Endothelial cell of umbilical vein (primary cell): Measurements from ENCODE around the gene ZNF22. TPM values are rescaled to one million over a fixed set of nuclear protein-coding genes. Genes with fewer than 3 reads are reported as not detected.

ENCODE experiments used
- BruUV-seq: library from RNA; stranded (reverse); fragments of 400-500 nt; replicated peaks from 2 replicates; lab custom pipeline; 2021; lab: Mats Ljungman, UMichigan
- CTCF ChIA-PET: fragments of 300-600, 350-600 bp; sonication (Branson Sonifier 250); formaldehyde crosslinking; loops from one replicate; lab custom pipeline; 2021; ENCODE audit warnings: antibody characterized with exemption, inconsistent platforms; lab: Charles Lee
- POLR2A ChIA-PET: fragments of 300-600, 350-600 bp; sonication (Branson Sonifier 250); formaldehyde crosslinking; loops from one replicate; lab custom pipeline; 2021; ENCODE audit warnings: antibody characterized with exemption, inconsistent platforms; lab: Charles Lee
- DNase-seq: peaks from one replicate; pipeline ENCODE4 v3.0.0-alpha.2; 2011; ENCODE audit warnings: low read depth, low spot score
- FAIRE-seq: peaks from 2 replicates; lab custom pipeline; 2011; peaks lifted over from hg19 to GRCh38; lab: Jason Lieb, UNC
- H2AFZ ChIP-seq: 2 replicates; pipeline ENCODE4 v1.6.0; 2012; ENCODE audit warnings: low read depth, low read length, control low read depth, inconsistent platforms
- H3K27ac ChIP-seq: 2 replicates; pipeline ENCODE4 v1.5.1; 2011; ENCODE audit warnings: low read depth, mild to moderate bottlenecking, control low read depth, low read length, moderate library complexity; ENCODE audit not compliant: insufficient read depth
- H3K27me3 ChIP-seq, 2 experiments: 2 replicates each; pipeline versions ENCODE4 v1.6.0 to v1.6.1; 2011; ENCODE audit warnings: low read length in 2 of 2, mixed read lengths in 1 of 2; ENCODE audit not compliant: control insufficient read depth in 2 of 2, insufficient read depth in 2 of 2
- H3K36me3 ChIP-seq, 2 experiments: 2 replicates in 1 of 2; 3 replicates in 1 of 2; pipeline ENCODE4 v1.5.1; 2011; ENCODE audit warnings: low read length in 2 of 2, mild to moderate bottlenecking in 1 of 2, moderate library complexity in 1 of 2; ENCODE audit not compliant: control insufficient read depth in 2 of 2, insufficient read depth in 2 of 2; ENCODE audit errors: extremely low read depth in 1 of 2
- H3K4me1 ChIP-seq: 3 replicates; pipeline ENCODE4 v1.5.1; 2011; ENCODE audit warnings: mild to moderate bottlenecking, low read length; ENCODE audit not compliant: control insufficient read depth, insufficient read depth; ENCODE audit errors: extremely low read depth
- H3K4me2 ChIP-seq: 2 replicates; pipeline ENCODE4 v1.6.1; 2011; ENCODE audit warnings: low read length, control low read depth, mixed read lengths; ENCODE audit not compliant: insufficient read depth
- H3K4me3 ChIP-seq, 3 experiments: fragments of 200-600 bp in 1 of 3; sonication (generic), shearing (Covaris generic) in 1 of 3; replicated peaks in 1 of 3; 2 replicates each; pipeline ENCODE4 v1.5.1; 2011 to 2016; ENCODE audit warnings: control low read depth in 3 of 3, low read length in 3 of 3, mild to moderate bottlenecking in 2 of 3, inconsistent platforms in 1 of 3, low read depth in 1 of 3, moderate library complexity in 1 of 3; ENCODE audit not compliant: insufficient read depth in 1 of 3
- H3K79me2 ChIP-seq: 2 replicates; pipeline ENCODE4 v1.6.0; 2012; ENCODE audit warnings: low read length, inconsistent platforms; ENCODE audit not compliant: control insufficient read depth, insufficient read depth
- H3K9ac ChIP-seq: replicated peaks from 2 replicates; pipeline ENCODE3; 2011; ENCODE audit warnings: low read length, control low read depth; ENCODE audit not compliant: insufficient read depth; ENCODE audit errors: extremely low read depth
- H3K9me1 ChIP-seq: replicated peaks from 3 replicates; pipeline ENCODE4 v1.6.0; 2011; ENCODE audit warnings: mild to moderate bottlenecking, low read length; ENCODE audit not compliant: control insufficient read depth, insufficient read depth; ENCODE audit errors: extremely low read depth
- H3K9me3 ChIP-seq: replicated peaks from 2 replicates; pipeline ENCODE4 v1.5.1; 2012; ENCODE audit warnings: low read length, inconsistent platforms; ENCODE audit not compliant: control insufficient read depth, insufficient read depth
- H4K20me1 ChIP-seq: replicated peaks from 2 replicates; pipeline ENCODE3; 2011; ENCODE audit warnings: mild to moderate bottlenecking, low read length; ENCODE audit not compliant: control insufficient read depth, insufficient read depth; ENCODE audit errors: extremely low read depth
- EZH2 ChIP-seq: IDR thresholded peaks from 2 replicates; pipeline ENCODE4 v1.6.1; 2012; ENCODE audit warnings: borderline replicate concordance, low read depth, mild to moderate bottlenecking, moderate library complexity, low read length, inconsistent platforms; ENCODE audit not compliant: severe bottlenecking
- FOS ChIP-seq: IDR thresholded peaks from 2 replicates; pipeline ENCODE4 v1.6.1; 2011; ENCODE audit warnings: mild to moderate bottlenecking, low read length, moderate library complexity, borderline replicate concordance; ENCODE audit not compliant: insufficient read depth
- GATA2 ChIP-seq: IDR thresholded peaks from 2 replicates; pipeline ENCODE4 v1.7.0; 2011; ENCODE audit warnings: low read depth, mild to moderate bottlenecking, moderate library complexity, mixed read lengths, low read length; ENCODE audit not compliant: insufficient read length, insufficient read depth
- JUN ChIP-seq: IDR thresholded peaks from 2 replicates; pipeline ENCODE4 v1.6.1; 2011; ENCODE audit warnings: borderline replicate concordance, low read depth; ENCODE audit not compliant: insufficient read length, insufficient read depth
- MYC ChIP-seq: IDR thresholded peaks from one replicate; pipeline ENCODE4 v1.6.1; 2011; ENCODE audit warnings: mild to moderate bottlenecking, low read depth, low read length
- POLR2A ChIP-seq: IDR thresholded peaks from 2 replicates; pipeline ENCODE4 v1.6.1; 2012; ENCODE audit warnings: low read depth, mild to moderate bottlenecking, control low read depth, low read length
- POLR2AphosphoS5 ChIP-seq: IDR thresholded peaks from 2 replicates; pipeline ENCODE4 v1.6.1; 2012; ENCODE audit warnings: low read depth, mild to moderate bottlenecking, control low read depth, low read length, moderate library complexity; ENCODE audit not compliant: insufficient read depth
- dilution Hi-C: fragments of 300-500 bp; cut with MboI; formaldehyde crosslinking; loops from one replicate; pipeline ENCODE4 v1.15.0; 2019; ENCODE audit warnings: low sequenced_read_pairs; ENCODE audit not compliant: extremely low pct_ligation_motif_present
- intact Hi-C: fragments of 100-400 bp; cut with micrococcal nuclease; formaldehyde crosslinking; loops from one replicate; pipeline ENCODE4 v1.10.0; 2022
- polyA plus RNA-seq, 4 experiments: library from polyadenylated mRNA; depleted of rRNA in 3 of 4; stranded (reverse) in 3 of 4; unstranded in 1 of 4; fragments of >200 nt; gene quantifications; 2 replicates each; pipeline versions ENCODE4 v1.2.1 to v1.2.3, GENCODE V29; 2011 to 2012; ENCODE audit warnings: missing spikeins in 1 of 4
- total RNA-seq: library from RNA; stranded (reverse); gene quantifications from 2 replicates; pipeline ENCODE4 v1.2.3, GENCODE V29; 2021
- TF ChIP-seq, protein P1 (sequence below): IDR thresholded peaks from 2 replicates; pipeline ENCODE4 v1.6.1; 2011; ENCODE audit not compliant: insufficient read depth, insufficient read length
- TF ChIP-seq, protein P2 (sequence below), 2 donors: IDR thresholded peaks; 1 replicate in 1 of 2; 2 replicates in 1 of 2; pipeline ENCODE4 v1.5.1; 2011; ENCODE audit warnings: low read length in 2 of 2, mild to moderate bottlenecking in 2 of 2, moderate library complexity in 2 of 2, control low read depth in 1 of 2, inconsistent platforms in 1 of 2, low read depth in 1 of 2; ENCODE audit not compliant: insufficient read depth in 1 of 2; ENCODE audit errors: extremely low read depth in 1 of 2

The ZNF22 gene
- total and polyA plus RNA-seq, 2 donors (not counting 3 experiments of a cell fraction or from before 2014, with no cell fraction given) = 21.0 to 48.7 TPM

DNA sequence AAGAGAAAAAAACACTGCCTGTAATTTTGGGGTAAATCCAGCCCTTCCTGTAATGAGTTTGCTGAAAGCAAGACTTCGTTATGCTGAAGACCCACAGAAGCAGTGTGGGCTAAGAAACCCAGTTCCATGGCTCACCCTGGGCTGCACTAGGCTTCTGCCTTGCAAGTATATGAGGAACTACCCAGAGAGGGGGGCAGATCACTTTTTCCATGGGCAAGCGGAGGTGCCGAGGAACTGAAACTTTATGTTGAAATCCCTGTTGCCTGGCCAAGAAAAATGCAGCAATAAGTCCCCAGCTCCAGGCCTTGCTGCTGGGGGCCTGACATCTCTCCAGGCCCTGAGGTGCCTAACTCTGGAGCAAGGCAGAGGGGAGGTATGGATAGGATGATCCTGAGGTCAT, 32.6 kb upstream of the ZNF22 start:
- no peak overlapping the region for H3K4me2 ChIP-seq
- CTCF ChIA-PET = interaction anchor here (1.1 to 2.1 kb wide), 4 partner anchors 8 to 35 kb away, joined by 3 to 9 read pairs (median 4); no protein-coding TSS in a partner anchor
- no peak overlapping the region for H3K9ac ChIP-seq
- BruUV-seq = no TSS peak
- H3K27ac ChIP-seq = no peak overlapping the region
- no peaks in the 10 kb centered on the region for H3K27me3 ChIP-seq
- DNase-seq = no peak
- H3K9me3 ChIP-seq = no peaks in the 10 kb centered on the region
- no peaks in the 10 kb centered on the region for H3K79me2 ChIP-seq
- dilution Hi-C loops (no loop called here), intact Hi-C loops (no loop called here)
- FAIRE-seq = no peak
- no peaks in the 10 kb centered on the region for H4K20me1 ChIP-seq
- no peaks in the 10 kb centered on the region for H3K4me1 ChIP-seq
- TF ChIP-seq EZH2 (no peak), FOS (no peak), POLR2A (no peak), POLR2AphosphoS5 (no peak), MYC (no peak), JUN (no peak), GATA2 (no peak)
- TF ChIP-seq, protein P1, sequence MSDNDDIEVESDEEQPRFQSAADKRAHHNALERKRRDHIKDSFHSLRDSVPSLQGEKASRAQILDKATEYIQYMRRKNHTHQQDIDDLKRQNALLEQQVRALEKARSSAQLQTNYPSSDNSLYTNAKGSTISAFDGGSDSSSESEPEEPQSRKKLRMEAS = no peak
- TF ChIP-seq, protein P2, sequence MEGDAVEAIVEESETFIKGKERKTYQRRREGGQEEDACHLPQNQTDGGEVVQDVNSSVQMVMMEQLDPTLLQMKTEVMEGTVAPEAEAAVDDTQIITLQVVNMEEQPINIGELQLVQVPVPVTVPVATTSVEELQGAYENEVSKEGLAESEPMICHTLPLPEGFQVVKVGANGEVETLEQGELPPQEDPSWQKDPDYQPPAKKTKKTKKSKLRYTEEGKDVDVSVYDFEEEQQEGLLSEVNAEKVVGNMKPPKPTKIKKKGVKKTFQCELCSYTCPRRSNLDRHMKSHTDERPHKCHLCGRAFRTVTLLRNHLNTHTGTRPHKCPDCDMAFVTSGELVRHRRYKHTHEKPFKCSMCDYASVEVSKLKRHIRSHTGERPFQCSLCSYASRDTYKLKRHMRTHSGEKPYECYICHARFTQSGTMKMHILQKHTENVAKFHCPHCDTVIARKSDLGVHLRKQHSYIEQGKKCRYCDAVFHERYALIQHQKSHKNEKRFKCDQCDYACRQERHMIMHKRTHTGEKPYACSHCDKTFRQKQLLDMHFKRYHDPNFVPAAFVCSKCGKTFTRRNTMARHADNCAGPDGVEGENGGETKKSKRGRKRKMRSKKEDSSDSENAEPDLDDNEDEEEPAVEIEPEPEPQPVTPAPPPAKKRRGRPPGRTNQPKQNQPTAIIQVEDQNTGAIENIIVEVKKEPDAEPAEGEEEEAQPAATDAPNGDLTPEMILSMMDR (IDR thresholded peaks at IDR 0.05; ENCODE audit: extremely low read depth in 1 of 2, insufficient read depth in 1 of 2, low read depth in 1 of 2, low read length in 2 of 2) = no peak
- H2AFZ ChIP-seq = no peak overlapping the region
- H3K9me1 ChIP-seq = no peaks in the 10 kb centered on the region
- POLR2A ChIA-PET = interaction anchor here (1.4 kb wide), 1 partner anchor 10 kb away, joined by 5 read pairs; the partner anchor contains the start of gene DEPP1
- H3K4me3 ChIP-seq = no peak overlapping the region
- no peaks in the 10 kb centered on the region for H3K36me3 ChIP-seq
